Measurements from ENCODE around the gene PHF20.

Gene PHF20

DNA sequence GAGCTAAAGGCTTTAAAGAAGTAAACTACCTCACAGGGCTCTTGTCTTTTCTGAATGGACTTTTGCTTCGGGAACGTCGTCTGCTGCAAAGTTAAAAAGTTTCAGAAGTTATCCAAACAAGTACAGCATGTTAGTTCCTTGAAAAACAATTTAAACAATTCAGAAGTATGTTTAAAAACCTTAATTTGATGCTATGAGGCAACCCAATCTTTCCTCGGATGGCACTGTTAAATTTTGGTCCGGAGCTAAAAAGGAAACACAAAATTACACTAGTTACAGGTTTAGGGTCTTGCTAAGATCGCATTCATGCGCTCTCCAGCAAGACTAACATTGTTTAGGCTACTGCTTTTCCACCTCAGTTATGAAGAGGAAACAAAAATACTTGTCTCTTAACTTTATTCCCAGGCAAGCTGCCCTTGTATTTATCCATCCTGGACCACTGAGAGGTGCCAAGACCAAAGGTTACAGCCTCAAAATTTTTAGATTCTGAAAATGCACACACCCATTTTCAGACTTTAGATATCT is 42.5 kb upstream of the PHF20 start:
- no peak for TF ChIP-seq CTCF (IDR thresholded peaks at IDR 0.05)
- H3K36me3 ChIP-seq, result peaks cover 98 to 100% (median 100%) of the 10 kb centered on the region in 3 donors
- no peak overlapping the region for H3K27ac ChIP-seq
- no peak for DNase-seq
- intact Hi-C loops (cut with DNase I; ENCODE audit: low total_unique reads), result no loop called here
- H3K4me3 ChIP-seq, result no peak overlapping the region
- H3K9me3 ChIP-seq, result no peaks in the 10 kb centered on the region
- H3K4me1 ChIP-seq, result peaks cover 0 to 59% (median 35%) of the 10 kb centered on the region in 4 donors
- no peaks in the 10 kb centered on the region for H3K27me3 ChIP-seq

GRCh38 chr20:35729836-35730582 is 41.8 kb upstream of the PHF20 start:
- intact Hi-C loops (cut with DNase I; ENCODE audit: low total_unique reads), result no loop called here
- H3K9me3 ChIP-seq, result no peaks in the 10 kb centered on the region
- no peak for TF ChIP-seq CTCF (IDR thresholded peaks at IDR 0.05)
- H3K36me3 ChIP-seq, result peaks cover 98 to 100% (median 99%) of the 10 kb centered on the region in 3 donors
- no peak overlapping the region for H3K4me3 ChIP-seq
- no peak overlapping the region for H3K27ac ChIP-seq
- no peak for DNase-seq
- H3K27me3 ChIP-seq, result no peaks in the 10 kb centered on the region
- peaks cover 0 to 66% (median 40%) of the 10 kb centered on the region in 4 donors for H3K4me1 ChIP-seq

DNA sequence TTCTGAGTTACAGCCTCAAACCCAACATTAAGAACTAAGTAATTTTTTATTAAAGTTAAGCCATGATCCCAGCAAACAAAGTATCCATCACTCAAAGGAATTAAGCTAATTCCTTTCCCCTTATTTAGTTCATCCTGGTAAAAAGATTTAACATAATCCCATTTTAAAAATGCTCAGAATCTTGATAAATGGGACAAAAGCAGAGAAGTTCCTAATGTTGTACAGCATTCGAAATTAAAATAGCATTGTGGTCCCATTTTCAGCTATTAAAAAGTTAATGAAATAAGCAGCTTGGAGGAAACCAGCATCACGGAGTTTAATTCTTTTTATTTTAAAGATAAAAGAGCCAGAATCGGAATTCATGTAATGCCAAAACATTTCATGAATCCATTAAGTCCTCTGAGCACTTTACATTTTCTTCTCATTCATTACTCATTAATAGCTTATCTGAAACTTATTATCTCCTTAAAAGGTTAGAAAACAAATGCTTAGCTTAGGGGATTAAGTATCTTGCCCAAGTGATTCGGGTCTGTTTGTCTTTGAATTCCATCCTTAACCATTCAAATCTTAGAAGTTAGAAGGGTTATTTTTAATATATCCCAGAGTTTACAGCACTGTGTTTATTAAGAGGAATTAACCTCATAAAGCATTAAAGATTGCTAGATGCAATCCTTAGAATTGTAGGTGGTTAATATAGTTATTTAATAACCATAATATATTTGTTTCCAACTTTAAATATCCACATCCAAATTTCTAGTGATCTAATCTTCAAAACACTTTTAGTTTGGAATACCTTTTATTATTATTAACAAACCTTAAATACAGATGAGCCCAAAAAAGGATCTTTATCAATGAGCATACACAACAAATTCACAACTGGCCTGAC is 41.0 kb upstream of the PHF20 start:
- no peak for DNase-seq

DNA sequence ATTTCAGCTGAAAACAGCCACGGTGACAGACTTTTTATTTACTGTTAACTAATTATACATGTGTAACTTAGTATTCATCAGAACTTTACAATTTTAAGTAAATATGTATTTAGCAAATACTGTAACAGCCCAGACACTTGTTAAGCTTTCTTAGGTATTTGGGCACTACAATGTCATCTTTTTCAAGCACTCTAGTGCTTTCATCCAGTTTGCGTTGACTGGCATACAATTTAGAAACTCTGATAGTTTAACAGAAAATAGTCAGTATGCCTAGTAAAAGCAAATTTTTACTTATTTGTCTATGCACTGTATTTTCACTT is 40.4 kb upstream of the PHF20 start:
- DNase-seq, result no peak
- Histone ChIP-seq H3K36me3 (peaks cover 98 to 100% (median 99%) of the 10 kb centered on the region in 3 donors), H3K27ac (no peak overlapping the region), H3K27me3 (no peaks in the 10 kb centered on the region), H3K4me3 (no peak overlapping the region), H3K4me1 (peaks cover 0 to 80% (median 50%) of the 10 kb centered on the region in 4 donors), H3K9me3 (no peaks in the 10 kb centered on the region)
- intact Hi-C loops (cut with DNase I; ENCODE audit: low total_unique reads), result no loop called here
- no peak for TF ChIP-seq CTCF (IDR thresholded peaks at IDR 0.05)

More for the DNA sequence above, 41.0 kb upstream of the PHF20 start:
- Histone ChIP-seq H3K36me3 (peaks cover 98 to 100% (median 99%) of the 10 kb centered on the region in 3 donors), H3K9me3 (no peaks in the 10 kb centered on the region), H3K4me1 (peaks cover 0 to 74% (median 46%) of the 10 kb centered on the region in 4 donors), H3K27me3 (no peaks in the 10 kb centered on the region), H3K4me3 (no peak overlapping the region), H3K27ac (no peak overlapping the region)
- intact Hi-C loops (cut with DNase I; ENCODE audit: low total_unique reads), result no loop called here
- TF ChIP-seq CTCF (IDR thresholded peaks at IDR 0.05), result no peak

GRCh38 chr20:35731862-35732643 is 39.8 kb upstream of the PHF20 start:
- H3K27ac ChIP-seq, result no peak overlapping the region
- no peaks in the 10 kb centered on the region for H3K9me3 ChIP-seq
- H3K27me3 ChIP-seq, result no peaks in the 10 kb centered on the region
- DNase-seq, result no peak
- peaks cover 0 to 86% (median 53%) of the 10 kb centered on the region in 4 donors for H3K4me1 ChIP-seq
- no peak overlapping the region for H3K4me3 ChIP-seq
- TF ChIP-seq CTCF (IDR thresholded peaks at IDR 0.05), result no peak
- peaks cover 98 to 100% (median 99%) of the 10 kb centered on the region in 3 donors for H3K36me3 ChIP-seq
- intact Hi-C loops (cut with DNase I; ENCODE audit: low total_unique reads), result no loop called here
